Skeletal muscle satellite cell (primary cell): Measurements from ENCODE around the gene DAPK1.
"Not testable (repeated sequence)": the region's sequence is repeated elsewhere in the genome, so short reads cannot be mapped to it uniquely, and the experiment has no call there.

Experiments used
- H3K27me3 ChIP-seq: 2 replicates; pipeline ENCODE4 v1.7.0; 2013; ENCODE audit warnings: low read length; ENCODE audit not compliant: control insufficient read depth, insufficient read depth
- H3K36me3 ChIP-seq: 2 replicates; pipeline ENCODE4 v1.7.0; 2013; ENCODE audit warnings: mild to moderate bottlenecking, control low read depth, low read length; ENCODE audit not compliant: insufficient read depth
- H3K4me1 ChIP-seq: 2 replicates; pipeline ENCODE4 v1.7.0; 2013; ENCODE audit warnings: low read length; ENCODE audit not compliant: control insufficient read depth, insufficient read depth
- H3K4me2 ChIP-seq: 2 replicates; pipeline ENCODE4 v1.7.0; 2013; ENCODE audit warnings: mild to moderate bottlenecking, low read length
- H3K4me3 ChIP-seq: 2 replicates; pipeline ENCODE4 v1.7.0; 2013; ENCODE audit warnings: low read length
- H3K9ac ChIP-seq: 2 replicates; pipeline ENCODE4 v1.7.0; 2013; ENCODE audit warnings: mild to moderate bottlenecking, low read depth, low read length, moderate library complexity
- H3K9me3 ChIP-seq: replicated peaks from 2 replicates; pipeline ENCODE4 v1.7.0; 2013; ENCODE audit warnings: mild to moderate bottlenecking, control low read depth, low read length

The DAPK1 gene

GRCh38 chr9:87534957-87535356 lies 37.3 kb downstream of the DAPK1 start:
- Histone ChIP-seq H3K9ac (no peak overlapping the region), H3K4me2 (no peak overlapping the region), H3K4me3 (no peak overlapping the region), H3K9me3 (no peaks in the 10 kb centered on the region), H3K36me3 (peaks cover 3% of the 10 kb centered on the region), H3K27me3 (no peaks in the 10 kb centered on the region), H3K4me1 (no peaks in the 10 kb centered on the region)

DNA sequence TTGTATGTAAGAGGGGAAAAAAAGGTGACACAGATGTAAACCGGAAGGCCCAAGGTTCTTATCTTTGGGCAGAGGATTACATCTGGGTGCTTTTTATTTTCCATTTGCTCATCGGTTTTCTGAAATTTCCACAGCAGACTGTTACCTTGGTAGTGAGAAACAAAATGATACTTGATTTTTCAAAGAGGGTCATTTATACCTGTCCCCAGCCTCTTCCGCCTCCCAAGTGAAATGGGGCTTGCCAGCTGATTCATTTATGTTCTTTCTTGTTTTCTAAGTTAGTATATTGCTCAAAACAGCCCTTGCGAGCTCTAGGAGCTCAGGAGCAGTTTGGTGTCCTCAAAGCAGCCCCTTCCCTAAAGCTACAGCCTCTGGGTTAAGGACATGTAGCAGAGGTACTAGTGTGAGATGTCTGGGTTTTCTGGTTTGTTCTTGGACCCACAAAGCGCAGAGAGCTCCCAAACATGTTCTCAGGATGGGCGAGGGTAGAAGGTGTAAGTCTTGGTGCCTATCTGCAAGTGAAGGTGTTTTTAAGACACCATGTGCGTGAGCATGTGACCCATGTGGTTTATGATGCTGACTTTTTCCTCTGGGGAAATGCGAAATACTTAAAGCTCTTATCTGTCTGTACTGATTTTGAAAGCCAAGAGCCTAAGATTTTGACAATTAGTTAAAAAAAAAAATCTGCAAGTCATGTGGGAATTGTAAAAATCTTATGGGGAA lies 38.3 kb downstream of the DAPK1 start:
- no peaks in the 10 kb centered on the region for H3K9me3 ChIP-seq
- no peak overlapping the region for H3K9ac ChIP-seq
- no peak overlapping the region for H3K4me2 ChIP-seq
- H3K36me3 ChIP-seq = peaks cover 3% of the 10 kb centered on the region
- H3K4me3 ChIP-seq = no peak overlapping the region
- no peaks in the 10 kb centered on the region for H3K4me1 ChIP-seq
- no peaks in the 10 kb centered on the region for H3K27me3 ChIP-seq

DNA sequence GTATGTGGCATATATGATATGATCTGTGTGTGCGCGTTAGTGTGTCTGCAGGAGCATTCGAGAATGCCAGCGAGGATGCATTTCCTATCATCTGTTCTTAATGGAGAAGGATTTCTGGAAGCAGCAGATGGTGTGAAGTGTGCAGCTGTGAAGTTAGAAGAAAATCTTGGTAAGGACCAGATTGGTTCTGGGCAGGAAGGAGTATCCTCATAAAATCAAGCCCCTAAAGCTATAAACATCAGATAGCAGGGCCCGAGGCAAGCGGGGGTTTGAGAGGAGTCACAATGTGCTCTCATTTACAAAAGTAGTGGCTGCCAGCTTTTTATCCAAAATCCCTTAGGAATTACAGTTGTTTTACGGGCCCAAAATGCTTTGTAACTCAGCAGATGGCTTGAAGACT lies 40.0 kb downstream of the DAPK1 start:
- no peaks in the 10 kb centered on the region for H3K27me3 ChIP-seq
- no peaks in the 10 kb centered on the region for H3K9me3 ChIP-seq
- peaks cover 4% of the 10 kb centered on the region for H3K4me1 ChIP-seq
- H3K36me3 ChIP-seq = peaks cover 3% of the 10 kb centered on the region
- no peak overlapping the region for H3K4me2 ChIP-seq
- no peak overlapping the region for H3K4me3 ChIP-seq
- no peak overlapping the region for H3K9ac ChIP-seq

- Histone ChIP-seq H3K9me3 (no peaks in the 10 kb centered on the region), H3K4me2 (no peak overlapping the region), H3K9ac (no peak overlapping the region), H3K36me3 (peaks cover 3% of the 10 kb centered on the region), H3K27me3 (no peaks in the 10 kb centered on the region), H3K4me3 (no peak overlapping the region), H3K4me1 (peaks cover 17% of the 10 kb centered on the region)
Observed at GRCh38 chr9:87540444-87541105, 42.9 kb downstream of the DAPK1 start.

DNA sequence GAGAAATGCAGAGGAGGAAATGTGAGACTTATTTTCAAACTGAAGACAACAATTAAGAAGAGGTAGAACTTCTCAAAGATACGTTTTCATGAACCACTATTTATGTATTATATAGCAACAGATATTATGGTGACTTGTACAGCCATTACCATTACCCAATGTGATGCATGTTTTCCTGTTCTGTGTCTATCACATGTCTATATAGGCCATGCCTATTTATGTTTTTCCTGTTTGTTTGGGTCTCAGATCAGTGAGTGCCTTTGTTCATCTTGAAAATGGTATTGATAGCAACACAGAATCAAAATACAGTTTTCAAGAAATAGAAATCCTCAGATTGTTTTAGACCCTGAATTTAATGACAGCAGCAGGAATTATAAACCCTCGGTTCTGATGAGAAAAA lies 44.0 kb downstream of the DAPK1 start:
- Histone ChIP-seq H3K4me1 (peaks cover 28% of the 10 kb centered on the region), H3K36me3 (peaks cover 3% of the 10 kb centered on the region), H3K27me3 (no peaks in the 10 kb centered on the region), H3K4me3 (no peak overlapping the region), H3K9me3 (no peaks in the 10 kb centered on the region), H3K4me2 (no peak overlapping the region), H3K9ac (no peak overlapping the region)

DNA sequence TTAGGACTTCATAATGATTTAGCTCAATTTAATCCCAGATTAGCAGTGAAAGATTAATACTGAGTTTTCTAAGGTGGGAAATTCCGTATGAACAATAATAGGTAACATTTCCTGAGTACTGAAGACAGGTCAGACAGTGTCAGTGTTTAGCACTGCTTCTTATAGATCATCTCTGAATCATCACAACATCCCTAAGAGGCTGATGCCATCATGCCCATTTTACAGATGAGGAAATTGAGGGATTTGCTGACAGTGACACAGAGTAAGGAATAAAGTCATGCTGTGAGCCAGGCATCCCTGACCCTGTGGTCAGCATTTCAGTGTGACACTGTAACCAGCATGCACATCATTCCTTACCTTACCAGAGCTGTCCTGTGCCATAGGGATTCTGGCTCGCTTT lies 44.5 kb downstream of the DAPK1 start:
- Histone ChIP-seq H3K27me3 (no peaks in the 10 kb centered on the region), H3K36me3 (peaks cover 3% of the 10 kb centered on the region), H3K4me3 (no peak overlapping the region), H3K9ac (no peak overlapping the region), H3K4me2 (no peak overlapping the region), H3K4me1 (peaks cover 31% of the 10 kb centered on the region), H3K9me3 (no peaks in the 10 kb centered on the region)

- Histone ChIP-seq H3K9ac (no peak overlapping the region), H3K4me3 (no peak overlapping the region), H3K36me3 (peaks cover 3% of the 10 kb centered on the region), H3K4me1 (peaks cover 31% of the 10 kb centered on the region), H3K9me3 (no peaks in the 10 kb centered on the region), H3K27me3 (no peaks in the 10 kb centered on the region), H3K4me2 (peak overlapping the region; percentile 40)
Observed at GRCh38 chr9:87543251-87543650, 45.6 kb downstream of the DAPK1 start.

- Histone ChIP-seq H3K4me3 (peak overlapping the region; percentile 30), H3K27me3 (no peaks in the 10 kb centered on the region), H3K4me2 (peak overlapping the region; percentile 43), H3K9ac (no peak overlapping the region), H3K9me3 (no peaks in the 10 kb centered on the region), H3K4me1 (peaks cover 31% of the 10 kb centered on the region), H3K36me3 (no peaks in the 10 kb centered on the region)
Observed at GRCh38 chr9:87545858-87546257, 48.2 kb downstream of the DAPK1 start.

GRCh38 chr9:87546704-87547103 lies 49.0 kb downstream of the DAPK1 start:
- H3K27me3 ChIP-seq = no peaks in the 10 kb centered on the region
- no peak overlapping the region for H3K4me3 ChIP-seq
- peaks cover 31% of the 10 kb centered on the region for H3K4me1 ChIP-seq
- no peaks in the 10 kb centered on the region for H3K9me3 ChIP-seq
- no peaks in the 10 kb centered on the region for H3K36me3 ChIP-seq
- no peak overlapping the region for H3K9ac ChIP-seq
- peak overlapping the region; percentile 43 for H3K4me2 ChIP-seq

DNA sequence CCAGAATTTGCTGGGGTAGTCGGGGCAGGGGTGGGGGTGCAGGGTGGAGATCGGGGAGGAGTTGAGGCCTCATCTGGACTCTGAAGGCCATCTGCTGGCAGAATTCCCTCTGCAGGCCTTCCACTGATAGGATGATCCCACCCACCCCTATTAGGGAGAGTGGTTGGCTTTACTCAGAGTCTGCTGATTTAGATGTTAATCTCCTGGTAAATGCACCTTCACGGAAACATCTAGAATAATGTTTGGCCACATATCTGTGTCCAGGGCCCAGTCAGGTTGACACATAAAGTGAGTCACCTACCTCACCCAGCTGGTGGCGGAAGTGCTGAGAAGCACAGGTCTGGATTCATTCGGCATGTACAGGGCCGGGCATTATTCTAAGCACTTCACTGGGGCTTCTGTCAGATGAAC lies 50.0 kb downstream of the DAPK1 start:
- no peaks in the 10 kb centered on the region for H3K36me3 ChIP-seq
- H3K9ac ChIP-seq = no peak overlapping the region
- H3K9me3 ChIP-seq = no peaks in the 10 kb centered on the region
- no peak overlapping the region for H3K4me2 ChIP-seq
- H3K27me3 ChIP-seq = no peaks in the 10 kb centered on the region
- no peak overlapping the region for H3K4me3 ChIP-seq
- H3K4me1 ChIP-seq = peaks cover 27% of the 10 kb centered on the region

- H3K36me3 ChIP-seq = no peaks in the 10 kb centered on the region
- no peaks in the 10 kb centered on the region for H3K9me3 ChIP-seq
- H3K27me3 ChIP-seq = no peaks in the 10 kb centered on the region
- no peak overlapping the region for H3K9ac ChIP-seq
- H3K4me2 ChIP-seq = no peak overlapping the region
- peaks cover 22% of the 10 kb centered on the region for H3K4me1 ChIP-seq
- H3K4me3 ChIP-seq = no peak overlapping the region
Observed at GRCh38 chr9:87548159-87548558, 50.5 kb downstream of the DAPK1 start.

DNA sequence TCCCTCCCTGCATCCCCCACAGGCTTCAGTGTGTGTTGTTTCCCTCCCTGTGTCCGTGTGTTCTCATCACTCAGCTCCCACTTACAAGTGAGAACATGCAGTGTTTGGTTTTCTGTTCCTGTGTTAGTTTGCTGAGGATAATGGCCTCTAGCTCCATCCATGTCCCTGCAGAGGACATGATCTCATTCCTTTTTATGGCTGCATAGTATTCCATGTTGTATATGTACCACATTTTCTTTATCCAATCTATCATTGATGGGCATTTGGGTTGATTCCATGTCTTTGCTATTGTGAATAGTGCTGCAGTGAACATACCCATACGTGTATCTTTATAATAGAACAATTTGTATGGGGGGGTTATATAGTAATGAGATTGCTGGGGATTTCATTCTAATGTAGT lies 51.4 kb downstream of the DAPK1 start:
- H3K27me3 ChIP-seq, H3K9me3 ChIP-seq, H3K36me3 ChIP-seq, H3K9ac ChIP-seq, H3K4me3 ChIP-seq, H3K4me2 ChIP-seq: not testable (repeated sequence)
- peaks cover 14% of the 10 kb centered on the region for H3K4me1 ChIP-seq
